Neutrophil (primary cell): ENCODE data around the gene SLC25A43.

ENCODE experiments used
- H3K27ac ChIP-seq: fragments of 200-600 bp; sonication (generic); 2 replicates; pipeline ENCODE4 v1.5.1; 2016; ENCODE audit warnings: mild to moderate bottlenecking, moderate library complexity
- H3K27me3 ChIP-seq: fragments of 200-600 bp; sonication (generic); 2 replicates; pipeline ENCODE4 v1.6.0; 2016; ENCODE audit warnings: mild to moderate bottlenecking
- H3K36me3 ChIP-seq: fragments of 200-600 bp; sonication (generic); 2 replicates; pipeline ENCODE4 v1.5.1; 2017
- H3K4me1 ChIP-seq, 2 experiments: fragments of 200-600 bp in 1 of 2; sonication (generic) in 1 of 2; 1 replicate in 1 of 2; 2 replicates in 1 of 2; pipeline versions ENCODE4 v1.5.1 to v1.6.1; 2013 to 2016; ENCODE audit warnings: low read depth in 1 of 2, low read length in 1 of 2, mild to moderate bottlenecking in 1 of 2, moderate library complexity in 1 of 2; ENCODE audit not compliant: control insufficient read depth in 1 of 2, insufficient read depth in 1 of 2
- H3K4me3 ChIP-seq, 2 experiments: fragments of 200-600 bp in 1 of 2; sonication (generic) in 1 of 2; 1 replicate in 1 of 2; 2 replicates in 1 of 2; pipeline ENCODE4 v1.5.1; 2013 to 2016; ENCODE audit warnings: low read depth in 1 of 2, low read length in 1 of 2, mild to moderate bottlenecking in 1 of 2, moderate library complexity in 1 of 2
- H3K9me3 ChIP-seq: fragments of 200-600 bp; sonication (generic); 2 replicates; pipeline ENCODE4 v1.5.1; 2016
- CTCF ChIP-seq: fragments of 200-600 bp; sonication (generic); IDR thresholded peaks from 2 replicates; pipeline ENCODE4 v1.5.1; 2016; ENCODE audit warnings: antibody characterized with exemption

SLC25A43 gene

GRCh38 chrX:119411959-119412358 lies 12.8 kb downstream of the SLC25A43 start:
- no peaks in the 10 kb centered on the region for H3K27me3 ChIP-seq
- H3K27ac ChIP-seq = no peak overlapping the region
- no peaks in the 10 kb centered on the region for H3K9me3 ChIP-seq
- no peak overlapping the region for H3K4me3 ChIP-seq
- no peaks in the 10 kb centered on the region for H3K4me1 ChIP-seq
- no peak for TF ChIP-seq CTCF
- no peaks in the 10 kb centered on the region for H3K36me3 ChIP-seq

- no peak overlapping the region for H3K27ac ChIP-seq
- TF ChIP-seq CTCF = no peak
- no peaks in the 10 kb centered on the region for H3K27me3 ChIP-seq
- no peak overlapping the region for H3K4me3 ChIP-seq
- no peaks in the 10 kb centered on the region for H3K4me1 ChIP-seq
- H3K9me3 ChIP-seq = no peaks in the 10 kb centered on the region
- H3K36me3 ChIP-seq = no peaks in the 10 kb centered on the region
Measured at GRCh38 chrX:119417376-119417775, 18.2 kb downstream of the SLC25A43 start.

- Histone ChIP-seq H3K9me3 (no peaks in the 10 kb centered on the region), H3K4me1 (no peaks in the 10 kb centered on the region), H3K36me3 (no peaks in the 10 kb centered on the region), H3K27ac (no peak overlapping the region), H3K27me3 (no peaks in the 10 kb centered on the region), H3K4me3 (no peak overlapping the region)
- TF ChIP-seq CTCF = no peak
Measured at GRCh38 chrX:119417842-119418241, 18.7 kb downstream of the SLC25A43 start.

- Histone ChIP-seq H3K27ac (no peak overlapping the region), H3K9me3 (no peaks in the 10 kb centered on the region), H3K36me3 (no peaks in the 10 kb centered on the region), H3K27me3 (no peaks in the 10 kb centered on the region), H3K4me3 (no peak overlapping the region), H3K4me1 (no peaks in the 10 kb centered on the region)
- TF ChIP-seq CTCF = no peak
Measured at GRCh38 chrX:119419146-119419545, 20.0 kb downstream of the SLC25A43 start.

- H3K9me3 ChIP-seq = no peaks in the 10 kb centered on the region
- H3K4me3 ChIP-seq = no peak overlapping the region
- H3K4me1 ChIP-seq = no peaks in the 10 kb centered on the region
- no peaks in the 10 kb centered on the region for H3K27me3 ChIP-seq
- H3K27ac ChIP-seq = no peak overlapping the region
- no peak for TF ChIP-seq CTCF
- H3K36me3 ChIP-seq = no peaks in the 10 kb centered on the region
Measured at GRCh38 chrX:119419898-119420297, 20.8 kb downstream of the SLC25A43 start.

GRCh38 chrX:119421016-119421705 lies 22.0 kb downstream of the SLC25A43 start:
- H3K27me3 ChIP-seq = no peaks in the 10 kb centered on the region
- H3K4me1 ChIP-seq = no peaks in the 10 kb centered on the region
- no peak overlapping the region for H3K4me3 ChIP-seq
- no peak overlapping the region for H3K27ac ChIP-seq
- no peaks in the 10 kb centered on the region for H3K36me3 ChIP-seq
- H3K9me3 ChIP-seq = no peaks in the 10 kb centered on the region
- no peak for TF ChIP-seq CTCF
